COR-L47 (cell line): ENCODE results near the gene IL2RA.
"Not testable (repeated sequence)": the region's sequence is repeated elsewhere in the genome, so short reads cannot be mapped to it uniquely, and the experiment has no call there.

ENCODE experiments used
- DNase-seq: peaks from one replicate; lab custom pipeline; 2025; lab: John Stamatoyannopoulos, UW

The IL2RA gene

GRCh38 chr10:6062101-6062771 is at the start of gene IL2RA:
IL2RA (minus strand) TSS chr10:6062367; CDS start chr10:6062151, 216 bp downstream.
- DNase-seq = no peak

- no peak for DNase-seq
Observed at GRCh38 chr10:6110136-6110535, 48.0 kb upstream of the IL2RA start.

GRCh38 chr10:6109444-6109775 is 47.2 kb upstream of the IL2RA start:
- DNase-seq = no peak

GRCh38 chr10:6108631-6109443 is 46.7 kb upstream of the IL2RA start:
- DNase-seq = peak; percentile 11

- DNase-seq = no peak
Observed at GRCh38 chr10:6108072-6108471, 45.9 kb upstream of the IL2RA start.

- DNase-seq = not testable (repeated sequence)
Observed at GRCh38 chr10:6107616-6108015, 45.4 kb upstream of the IL2RA start.

GRCh38 chr10:6103591-6103990 is 41.4 kb upstream of the IL2RA start:
- no peak for DNase-seq

- DNase-seq = no peak
Observed at GRCh38 chr10:6102128-6102527, 40.0 kb upstream of the IL2RA start.

GRCh38 chr10:6101181-6101580 is 39.0 kb upstream of the IL2RA start:
- DNase-seq = no peak

- no peak for DNase-seq
Observed at GRCh38 chr10:6100370-6100769, 38.2 kb upstream of the IL2RA start.

GRCh38 chr10:6098156-6098555 is 36.0 kb upstream of the IL2RA start:
- no peak for DNase-seq

GRCh38 chr10:6097063-6097462 is 34.9 kb upstream of the IL2RA start:
- no peak for DNase-seq

- DNase-seq = no peak
Observed at GRCh38 chr10:6095810-6096570, 33.8 kb upstream of the IL2RA start.

GRCh38 chr10:6092731-6093130 is 30.6 kb upstream of the IL2RA start:
- DNase-seq = no peak

GRCh38 chr10:6091630-6092029 is 29.5 kb upstream of the IL2RA start:
- DNase-seq = no peak

- DNase-seq = no peak
Observed at GRCh38 chr10:6089334-6090219, 27.4 kb upstream of the IL2RA start.

- DNase-seq = peak; percentile 77
Observed at GRCh38 chr10:6088721-6089333, 26.7 kb upstream of the IL2RA start, which contains the start of gene RBM17. RBM17 (plus strand) TSS chr10:6089034; CDS start chr10:6097066, 8,032 bp downstream.

GRCh38 chr10:6086375-6087233 is 24.4 kb upstream of the IL2RA start:
- peak; percentile 81 for DNase-seq

- no peak for DNase-seq
Observed at GRCh38 chr10:6083523-6084475, 21.6 kb upstream of the IL2RA start.
